HepG2 (cell line): ENCODE data around the gene SCRT2. TPM values are rescaled to one million over a fixed set of nuclear protein-coding genes. Genes with fewer than 3 reads are reported as not detected.
A peak's percentile ranks its signal among the peaks of the same experiment; 100 is the strongest.

Source experiments
- ATAC-seq: fragments of 200-7000 bp; cut with Tn5 transposase; 3 replicates; pipeline ENCODE4 v1.9.1; 2020; ENCODE audit warnings: mild to moderate bottlenecking, moderate library complexity
- BruUV-seq: library from RNA; stranded (reverse); fragments of 400-500 nt; replicated peaks from 2 replicates; lab custom pipeline; 2021; lab: Mats Ljungman, UMichigan
- CTCF ChIA-PET: fragments of 300-600 bp; formaldehyde crosslinking; extraction: SDS; loops from one replicate; lab custom pipeline; 2021; ENCODE audit warnings: low total read pairs, inconsistent platforms, low intra/inter-chr PET ratio; lab: Yijun Ruan, JAX
- POLR2A ChIA-PET: fragments of 350-600 bp; sonication (Branson Sonifier 250); formaldehyde crosslinking; loops from one replicate; lab custom pipeline; 2020; ENCODE audit warnings: antibody characterized with exemption, inconsistent platforms; lab: Yijun Ruan, JAX
- DNase-seq: peaks from one replicate; pipeline ENCODE4 v3.0.0-alpha.2; 2015; ENCODE audit warnings: low spot score
- FAIRE-seq: peaks from 3 replicates; lab custom pipeline; 2011; peaks lifted over from hg19 to GRCh38; lab: Jason Lieb, UNC
- H2AFZ ChIP-seq: one replicate; pipeline ENCODE4 v1.6.1; 2011; ENCODE audit warnings: low read length, inconsistent platforms
- H3K27ac ChIP-seq: fragments of 300-600 bp; 3 replicates; pipeline ENCODE4 v1.8.0; 2011; ENCODE audit warnings: mixed run types, mild to moderate bottlenecking, mixed read lengths, low read length, inconsistent platforms; ENCODE audit not compliant: insufficient read depth; ENCODE audit errors: extremely low read length
- H3K27me3 ChIP-seq, 2 experiments: fragments of 200-600 bp in 1 of 2; 2 replicates in 1 of 2; 3 replicates in 1 of 2; pipeline versions ENCODE4 v1.6.0 to v1.8.0; 2011; ENCODE audit warnings: low read length in 2 of 2, mild to moderate bottlenecking in 2 of 2, moderate library complexity in 2 of 2, inconsistent platforms in 1 of 2; ENCODE audit not compliant: insufficient read depth in 2 of 2, control insufficient read depth in 1 of 2
- H3K36me3 ChIP-seq, 2 experiments: fragments of 200-600 bp in 1 of 2; replicated peaks in 1 of 2; 2 replicates in 1 of 2; 3 replicates in 1 of 2; pipeline versions ENCODE4 v1.5.1 to v1.8.0; 2011; ENCODE audit warnings: low read length in 2 of 2, inconsistent platforms in 1 of 2; ENCODE audit not compliant: insufficient read depth in 2 of 2, control insufficient read depth in 1 of 2
- H3K4me1 ChIP-seq: 2 replicates; pipeline ENCODE4 v1.5.1; 2012; ENCODE audit warnings: low read length, inconsistent platforms; ENCODE audit not compliant: insufficient read depth
- H3K4me2 ChIP-seq: 2 replicates; pipeline ENCODE4 v1.6.0; 2011; ENCODE audit warnings: low read depth, low read length, inconsistent platforms
- H3K4me3 ChIP-seq, 3 experiments: fragments of 200-600 bp in 1 of 3; sonication (generic), shearing (Covaris generic) in 1 of 3; replicated peaks in 1 of 3; 2 replicates each; pipeline ENCODE4 v1.5.1; 2011 to 2016; ENCODE audit warnings: low read length in 3 of 3, inconsistent platforms in 2 of 3, low read depth in 2 of 3, mild to moderate bottlenecking in 2 of 3, control low read depth in 1 of 3, mixed read lengths in 1 of 3; ENCODE audit not compliant: insufficient read depth in 1 of 3
- H3K79me2 ChIP-seq: one replicate; pipeline ENCODE4 v1.6.1; 2011; ENCODE audit warnings: low read length, inconsistent platforms; ENCODE audit not compliant: insufficient read depth
- H3K9ac ChIP-seq: 2 replicates; pipeline ENCODE4 v1.6.0; 2011; ENCODE audit warnings: mild to moderate bottlenecking, low read depth, low read length, inconsistent platforms; ENCODE audit not compliant: insufficient read depth
- H3K9me3 ChIP-seq: 2 replicates; pipeline ENCODE4 v1.5.1; 2012; ENCODE audit warnings: mild to moderate bottlenecking, low read length
- H4K20me1 ChIP-seq: 2 replicates; pipeline ENCODE4 v1.6.0; 2011; ENCODE audit warnings: inconsistent platforms, mild to moderate bottlenecking, low read length, moderate library complexity; ENCODE audit not compliant: insufficient read depth
- ATF4 ChIP-seq, 2 experiments: fragments of 450-650 bp in 1 of 2; sonication (generic) in 1 of 2; formaldehyde crosslinking; IDR thresholded peaks; 2 replicates each; pipeline versions ENCODE4 v1.5.0 to v1.8.0; 2020 to 2022; ENCODE audit warnings: mild to moderate bottlenecking in 1 of 2, missing genetic modification reagents in 1 of 2
- CREB3 ChIP-seq: sonication (generic); formaldehyde crosslinking; IDR thresholded peaks from 2 replicates; pipeline ENCODE4 v1.5.0; 2020; ENCODE audit warnings: missing genetic modification reagents
- NR3C1 ChIP-seq: sonication (generic); formaldehyde crosslinking; IDR thresholded peaks from 2 replicates; pipeline ENCODE4 v1.4.0; 2020; ENCODE audit warnings: missing genetic modification reagents
- RFX1 ChIP-seq: fragments of 450-650 bp; IDR thresholded peaks from 2 replicates; pipeline ENCODE4 v1.6.1; 2017
- THAP8 ChIP-seq: sonication (generic); formaldehyde crosslinking; IDR thresholded peaks from 2 replicates; pipeline ENCODE4 v1.5.1; 2020; ENCODE audit warnings: missing genetic modification reagents, mild to moderate bottlenecking, borderline replicate concordance
- ZBTB21 ChIP-seq: sonication (generic); formaldehyde crosslinking; IDR thresholded peaks from 2 replicates; pipeline ENCODE4 v1.4.0; 2020; ENCODE audit warnings: missing genetic modification reagents
- ZNF556 ChIP-seq: sonication (generic); formaldehyde crosslinking; IDR thresholded peaks from 2 replicates; pipeline ENCODE4 v1.4.0; 2020; ENCODE audit warnings: mild to moderate bottlenecking, missing genetic modification reagents, borderline replicate concordance
- WGBS: methylation state at CpG from one replicate; pipeline ENCODE4 v1.1.6; 2017; ENCODE audit warnings: low lambda C conversion rate; 5-methylcytosine and 5-hydroxymethylcytosine counted together
- in situ Hi-C: cut with HindIII; loops from 2 replicates; pipeline ENCODE4 v1.10.0; 2017; ENCODE audit warnings: low pct_unique_long_range_greater_than_20kb; ENCODE audit not compliant: extremely low pct_ligation_motif_present
- intact Hi-C: fragments of 100-400 bp; cut with micrococcal nuclease; formaldehyde crosslinking; loops from one replicate; pipeline ENCODE4 v1.10.0; 2022; ENCODE audit not compliant: unreplicated experiment
- polyA plus RNA-seq, 8 experiments: library from polyadenylated mRNA; depleted of rRNA in 3 of 8; stranded (reverse) in 7 of 8; unstranded in 1 of 8; fragments of >200 nt; fragmentation: Illumina TruSeq in 4 of 8; extraction: Trizol in 4 of 8; gene quantifications; 2 replicates each; pipeline versions ENCODE4 v1.2.1 to v1.2.3, GENCODE V29; 2011 to 2016; ENCODE audit warnings: low read depth in 4 of 8, missing spikeins in 1 of 8, mixed read lengths in 1 of 8; ENCODE audit not compliant: insufficient read depth in 1 of 8
- total RNA-seq, 5 experiments: library from RNA; depleted of rRNA; stranded (reverse); fragments of >200 nt; fragmentation: Illumina TruSeq; extraction: Trizol; gene quantifications; 2 replicates each; pipeline ENCODE4 v1.2.3, GENCODE V29; 2016; ENCODE audit warnings: low read depth in 1 of 5

SCRT2 gene
- total and polyA plus RNA-seq, 2 of the 13 experiments (the other 11 are each of a cell fraction or from before 2014, with no cell fraction given): not detected

- H3K9me3 ChIP-seq: no peaks in the 10 kb centered on the region
- TF ChIP-seq CREB3 (CRISPR knock-in tag): no peak
- no peak for TF ChIP-seq NR3C1
- no peak for TF ChIP-seq RFX1
- no peak for TF ChIP-seq ZNF556 (CRISPR knock-in tag)
- TF ChIP-seq ZBTB21 (CRISPR knock-in tag): no peak
- 0 out of 2 replicates have a peak, but pooled peaks have one; percentile 32 for TF ChIP-seq THAP8 (CRISPR knock-in tag)
- no peak for TF ChIP-seq ATF4 (CRISPR knock-in tag; IDR thresholded peaks at IDR 0.05)
- H2AFZ ChIP-seq: no peak overlapping the region
- no peaks in the 10 kb centered on the region for H4K20me1 ChIP-seq
- H3K27ac ChIP-seq: no peak overlapping the region
- peaks cover 14 to 67% of the 10 kb centered on the region in 2 experiments for H3K27me3 ChIP-seq
- DNase-seq (no peak), FAIRE-seq (no peak), ATAC-seq (peak; percentile 24)
- intact Hi-C loops (no loop called here), in situ Hi-C loops (no loop called here)
- H3K9ac ChIP-seq: no peak overlapping the region
- ChIA-PET CTCF (no interaction called here), POLR2A (interaction anchor here (0.6 kb wide), 1 partner anchor 167 kb away, joined by 3 read pairs; no protein-coding TSS in a partner anchor)
- no peaks in the 10 kb centered on the region for H3K4me1 ChIP-seq
- H3K4me2 ChIP-seq: no peak overlapping the region
- H3K79me2 ChIP-seq: no peaks in the 10 kb centered on the region
- no peaks in the 10 kb centered on the region for H3K36me3 ChIP-seq
- BruUV-seq: no TSS peak
- WGBS: 5% methylated on average over 12 of the region's 14 CpGs
- no peak overlapping the region for H3K4me3 ChIP-seq
Measured at GRCh38 chr20:634148-634925, 41.3 kb downstream of the SCRT2 start.
